Measurements from ENCODE around the gene AQP9. TPM values are rescaled to one million over a fixed set of nuclear protein-coding genes. Genes with fewer than 3 reads are reported as not detected.

AQP9 gene
- total RNA-seq, 4 donors from 2014 or later: 2.1 to 119 (median 3.5) TPM

GRCh38 chr15:58111718-58112104 is 26.5 kb upstream of the AQP9 start:
- TF ChIP-seq CTCF (IDR thresholded peaks at IDR 0.05; ENCODE audit: low read depth): no peak

GRCh38 chr15:58114388-58114787 is 23.8 kb upstream of the AQP9 start:
- TF ChIP-seq CTCF (IDR thresholded peaks at IDR 0.05; ENCODE audit: low read depth): no peak

- no peak for TF ChIP-seq CTCF (IDR thresholded peaks at IDR 0.05; ENCODE audit: low read depth)
These were observed 23.4 kb upstream of the AQP9 start for GRCh38 chr15:58114812-58115211.

GRCh38 chr15:58115692-58116091 is 22.5 kb upstream of the AQP9 start:
- no peak for TF ChIP-seq CTCF (IDR thresholded peaks at IDR 0.05; ENCODE audit: low read depth)

- no peak for TF ChIP-seq CTCF (IDR thresholded peaks at IDR 0.05; ENCODE audit: low read depth)
These were observed 20.6 kb upstream of the AQP9 start for GRCh38 chr15:58117619-58118018.

- TF ChIP-seq CTCF (IDR thresholded peaks at IDR 0.05; ENCODE audit: low read depth): no peak
These were observed 19.9 kb upstream of the AQP9 start for GRCh38 chr15:58118272-58118671.

GRCh38 chr15:58119016-58119415 is 19.2 kb upstream of the AQP9 start:
- no peak for TF ChIP-seq CTCF (IDR thresholded peaks at IDR 0.05; ENCODE audit: low read depth)
